Measurements from ENCODE around the gene CEMIP. TPM values are rescaled to one million over a fixed set of nuclear protein-coding genes. Genes with fewer than 3 reads are reported as not detected.
A peak's percentile ranks its signal among the peaks of the same experiment; 100 is the strongest.

Gene CEMIP
- polyA plus RNA-seq, 1 donor from 2014 or later: not detected

DNA sequence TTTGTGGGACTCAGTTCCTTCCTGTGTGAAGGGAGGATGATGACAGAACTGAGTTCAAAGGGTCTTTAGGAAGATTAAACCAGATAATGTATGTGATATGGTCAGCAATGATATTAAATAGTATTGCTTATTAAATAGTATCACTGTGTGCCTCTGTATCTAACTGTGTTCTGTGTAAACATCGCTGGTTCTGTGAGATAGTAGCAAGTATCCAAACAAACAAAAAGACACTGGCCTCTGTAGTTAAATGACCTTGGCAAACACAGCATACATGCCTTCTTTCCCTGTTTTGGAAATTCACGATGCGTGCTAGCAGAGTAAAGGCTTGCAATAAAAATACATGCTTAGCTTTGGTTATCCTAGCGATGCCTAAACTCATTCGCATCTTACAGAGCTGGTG, 134.4 kb downstream of the CEMIP start:
- Mint-ChIP-seq H3K4me1 (no peaks in the 10 kb centered on the region), H3K27me3 (no peaks in the 10 kb centered on the region), H3K36me3 (peaks cover 3% of the 10 kb centered on the region), H3K4me3 (no peak overlapping the region), H3K27ac (no peak overlapping the region), H3K9me3 (peaks cover 0 to 4% (median 0%) of the 10 kb centered on the region in 3 donors)

DNA sequence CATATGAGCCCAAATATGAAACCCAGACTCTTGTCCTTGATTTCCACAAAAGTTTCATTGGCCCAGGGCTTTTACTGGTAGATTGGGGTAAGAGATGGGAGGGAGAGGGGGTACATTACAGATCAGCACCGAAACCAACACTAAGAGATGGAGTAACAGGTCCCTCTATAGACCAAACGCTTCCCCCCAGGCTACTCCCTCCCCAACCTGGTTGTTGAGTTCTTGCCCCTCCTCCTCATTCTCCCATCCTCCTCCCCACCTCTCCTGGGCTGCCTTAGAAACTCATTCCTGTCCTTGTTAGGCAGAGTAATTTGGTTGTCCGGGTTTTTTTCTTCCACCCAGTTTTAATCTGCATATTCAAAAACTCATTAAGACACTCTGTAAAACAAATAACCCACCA, 136.3 kb downstream of the CEMIP start:
- Mint-ChIP-seq H3K27ac (no peak overlapping the region), H3K36me3 (peaks cover 1% of the 10 kb centered on the region), H3K27me3 (no peaks in the 10 kb centered on the region), H3K9me3 (no peaks in the 10 kb centered on the region), H3K4me1 (no peaks in the 10 kb centered on the region), H3K4me3 (no peak overlapping the region)

DNA sequence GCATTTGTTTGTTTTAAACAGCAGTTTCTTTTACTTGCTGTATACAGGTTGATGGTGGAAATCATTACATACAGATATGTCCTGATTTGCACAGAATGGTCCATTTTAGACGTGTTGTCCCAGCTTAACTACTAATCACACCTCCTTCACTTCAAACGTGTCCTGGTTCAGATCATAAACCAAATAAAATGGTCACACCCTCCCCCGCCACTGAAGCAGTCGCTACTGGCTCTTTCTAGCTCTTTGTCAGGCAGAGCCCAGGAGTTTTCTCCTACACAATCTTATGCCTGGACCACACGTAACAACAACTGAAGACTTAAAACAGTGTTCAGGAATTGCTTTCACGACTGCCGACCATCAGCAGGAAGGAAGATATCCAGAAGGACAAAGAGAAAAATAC, 136.9 kb downstream of the CEMIP start:
- Mint-ChIP-seq H3K4me3 (no peak overlapping the region), H3K9me3 (no peaks in the 10 kb centered on the region), H3K27ac (no peak overlapping the region), H3K27me3 (no peaks in the 10 kb centered on the region), H3K4me1 (no peaks in the 10 kb centered on the region), H3K36me3 (peaks cover 1% of the 10 kb centered on the region)

DNA sequence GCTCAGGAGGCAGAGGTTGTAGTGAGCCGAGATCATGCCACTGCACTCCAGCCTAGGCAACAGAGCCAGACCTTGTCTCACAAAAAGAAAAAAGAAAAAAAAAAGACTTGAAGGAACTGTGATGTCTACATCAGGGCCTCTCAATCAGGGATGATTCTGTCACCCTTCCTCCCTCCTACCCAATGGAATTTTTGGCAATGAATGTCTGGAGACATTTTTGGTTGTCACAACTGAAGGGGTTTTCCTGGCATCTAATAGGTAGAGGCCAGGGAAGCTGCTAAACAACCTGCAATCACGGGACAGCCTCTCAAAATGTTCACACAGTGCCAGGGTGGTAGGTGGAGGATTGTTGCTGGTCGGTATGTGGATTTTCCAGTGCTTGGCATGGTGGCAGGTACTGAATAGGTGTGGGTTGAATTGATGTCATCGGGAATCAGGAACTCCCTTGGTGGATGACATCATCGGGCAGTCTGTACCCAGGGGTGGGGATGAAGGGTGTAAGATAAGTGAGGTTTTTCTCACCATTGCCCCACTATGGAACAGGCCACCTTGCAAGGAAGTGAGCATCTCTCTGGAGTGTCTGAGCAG, 139.1 kb downstream of the CEMIP start:
- Mint-ChIP-seq H3K27me3 (no peaks in the 10 kb centered on the region), H3K4me3 (no peak overlapping the region), H3K4me1 (no peaks in the 10 kb centered on the region), H3K27ac (no peak overlapping the region), H3K36me3 (peaks cover 1% of the 10 kb centered on the region), H3K9me3 (no peaks in the 10 kb centered on the region)

DNA sequence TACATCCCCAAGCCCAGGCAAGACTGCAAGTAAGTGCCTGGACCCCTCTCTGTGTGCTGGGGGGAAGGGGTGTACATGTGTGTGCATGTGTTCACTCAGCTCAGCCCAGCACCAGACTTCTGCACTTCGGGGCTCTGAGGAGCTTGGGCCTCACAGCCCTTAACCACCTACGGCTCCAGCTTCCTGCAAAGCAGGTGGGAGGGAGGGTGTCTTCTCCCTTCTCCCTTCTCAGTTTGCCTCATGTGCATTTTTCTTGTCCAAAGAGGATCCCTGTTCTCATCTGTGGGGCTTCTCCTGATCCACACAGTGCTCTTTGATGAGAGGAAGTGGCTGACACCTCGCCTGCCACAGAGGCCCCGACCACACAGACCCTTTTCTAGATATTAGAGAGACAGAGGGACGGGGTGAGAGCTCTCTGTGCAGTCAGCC, 141.1 kb downstream of the CEMIP start:
- Mint-ChIP-seq H3K4me3 (no peak overlapping the region), H3K36me3 (no peaks in the 10 kb centered on the region), H3K4me1 (no peaks in the 10 kb centered on the region), H3K27me3 (no peaks in the 10 kb centered on the region), H3K27ac (no peak overlapping the region), H3K9me3 (no peaks in the 10 kb centered on the region)

GRCh38 chr15:80921736-80922410, 142.7 kb downstream of the CEMIP start:
- no peaks in the 10 kb centered on the region for H3K9me3 Mint-ChIP-seq
- peaks cover 2% of the 10 kb centered on the region for H3K36me3 Mint-ChIP-seq
- no peak overlapping the region for H3K4me3 Mint-ChIP-seq
- peaks cover 0 to 1% (median 0%) of the 10 kb centered on the region in 3 donors for H3K4me1 Mint-ChIP-seq
- H3K27me3 Mint-ChIP-seq: no peaks in the 10 kb centered on the region
- H3K27ac Mint-ChIP-seq: no peak overlapping the region

DNA sequence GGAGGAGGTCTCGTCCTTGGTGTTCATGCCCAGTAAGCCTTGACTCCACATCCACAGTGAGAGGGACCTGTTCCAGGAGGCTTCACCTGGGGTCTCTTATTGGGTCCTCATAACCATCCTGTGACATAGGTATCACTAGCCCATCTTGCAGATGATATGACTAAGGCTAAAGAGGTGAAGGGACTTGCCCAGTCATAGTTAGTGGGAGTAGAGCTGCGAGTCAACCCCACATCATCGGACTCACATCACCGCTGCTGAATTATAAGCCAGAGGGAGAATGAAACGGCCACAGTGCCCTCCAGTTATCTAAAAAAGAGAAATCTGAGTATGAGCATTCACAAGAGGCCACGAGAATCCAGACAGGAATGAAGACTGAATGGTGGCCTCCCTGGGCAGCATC, 144.5 kb downstream of the CEMIP start:
- Mint-ChIP-seq H3K4me3 (no peak overlapping the region), H3K4me1 (peaks cover 0 to 1% (median 0%) of the 10 kb centered on the region in 3 donors), H3K27ac (peak overlapping the region in 1 of 3 donors; percentile 21), H3K27me3 (no peaks in the 10 kb centered on the region), H3K9me3 (no peaks in the 10 kb centered on the region), H3K36me3 (peaks cover 2% of the 10 kb centered on the region)

GRCh38 chr15:80924278-80924677, 145.1 kb downstream of the CEMIP start:
- H3K4me3 Mint-ChIP-seq: no peak overlapping the region
- H3K9me3 Mint-ChIP-seq: no peaks in the 10 kb centered on the region
- no peak overlapping the region for H3K27ac Mint-ChIP-seq

GRCh38 chr15:80925597-80926059, 146.5 kb downstream of the CEMIP start:
- Mint-ChIP-seq H3K4me3 (no peak overlapping the region), H3K27me3 (no peaks in the 10 kb centered on the region), H3K36me3 (peaks cover 2% of the 10 kb centered on the region), H3K9me3 (no peaks in the 10 kb centered on the region), H3K27ac (no peak overlapping the region), H3K4me1 (peaks cover 0 to 1% (median 0%) of the 10 kb centered on the region in 3 donors)

More at GRCh38 chr15:80924278-80924677, 145.1 kb downstream of the CEMIP start:
- H3K4me1 Mint-ChIP-seq: peaks cover 0 to 1% (median 0%) of the 10 kb centered on the region in 3 donors
- peaks cover 2% of the 10 kb centered on the region for H3K36me3 Mint-ChIP-seq
- H3K27me3 Mint-ChIP-seq: no peaks in the 10 kb centered on the region

DNA sequence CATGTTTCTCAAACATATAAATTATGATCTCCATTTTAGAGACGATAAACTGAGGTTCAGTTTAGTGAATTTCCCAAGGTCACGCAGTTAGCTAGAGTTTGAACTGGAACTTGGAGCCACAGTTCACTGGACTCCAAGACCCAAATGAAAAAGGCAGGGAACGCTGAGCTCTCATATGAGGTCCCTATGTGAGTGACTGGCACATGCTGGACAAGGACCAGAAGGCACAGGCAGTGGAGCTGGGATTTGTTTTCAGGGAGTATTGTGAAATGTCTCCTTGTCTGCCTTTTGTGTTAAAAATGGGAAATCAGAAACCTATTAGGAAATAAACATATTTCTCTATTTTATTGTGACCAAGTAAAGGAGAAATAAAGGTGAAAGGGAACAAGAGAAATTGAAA, 147.0 kb downstream of the CEMIP start:
- H3K4me1 Mint-ChIP-seq: peaks cover 0 to 1% (median 0%) of the 10 kb centered on the region in 3 donors
- no peaks in the 10 kb centered on the region for H3K9me3 Mint-ChIP-seq
- no peaks in the 10 kb centered on the region for H3K27me3 Mint-ChIP-seq
- peak overlapping the region in 1 of 3 donors; percentile 2 for H3K27ac Mint-ChIP-seq
- H3K4me3 Mint-ChIP-seq: no peak overlapping the region
- peaks cover 2% of the 10 kb centered on the region for H3K36me3 Mint-ChIP-seq

DNA sequence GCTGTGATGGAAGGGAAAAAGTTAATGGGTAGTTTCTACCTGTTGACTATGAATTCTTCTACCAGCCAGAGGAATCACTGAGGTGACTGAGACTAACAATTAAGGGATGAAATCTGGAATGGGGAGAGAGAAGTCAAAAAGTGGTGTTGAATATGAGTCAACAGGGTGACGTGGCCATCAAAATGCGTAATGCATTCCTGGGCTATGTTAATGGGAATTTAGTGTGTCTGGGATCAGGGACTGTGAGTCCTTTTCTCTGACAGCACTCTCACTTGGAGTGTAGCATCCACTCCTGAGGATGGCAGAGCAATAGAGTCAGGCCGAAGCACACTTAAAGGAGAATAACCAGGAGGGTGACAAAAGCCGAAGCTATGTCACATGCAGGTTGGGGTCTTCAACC, 150.1 kb downstream of the CEMIP start:
- Mint-ChIP-seq H3K27ac (no peak overlapping the region), H3K4me1 (peaks cover 0 to 1% (median 0%) of the 10 kb centered on the region in 3 donors), H3K9me3 (no peaks in the 10 kb centered on the region), H3K27me3 (no peaks in the 10 kb centered on the region), H3K36me3 (peaks cover 4% of the 10 kb centered on the region), H3K4me3 (no peak overlapping the region)

DNA sequence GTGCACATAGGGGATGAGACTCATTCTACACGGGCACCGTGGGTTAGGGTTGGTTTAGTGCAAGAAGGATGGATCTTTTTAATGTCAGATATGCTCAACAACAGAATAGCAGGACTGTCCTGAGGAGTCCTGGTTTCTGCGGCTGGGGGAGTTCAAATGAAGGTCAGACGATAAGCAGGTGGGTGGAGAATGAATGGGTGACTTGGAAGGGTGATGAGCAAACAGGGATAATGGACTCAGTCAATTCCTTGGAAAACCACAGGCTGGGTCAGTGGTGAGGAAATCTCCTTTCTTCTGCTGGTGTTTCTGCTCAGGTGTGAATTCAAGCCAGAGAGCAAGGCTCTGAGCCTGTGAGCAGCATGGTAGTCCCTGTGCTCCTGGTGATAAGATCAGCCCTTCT, 150.5 kb downstream of the CEMIP start:
- Mint-ChIP-seq H3K27ac (no peak overlapping the region), H3K4me1 (peaks cover 0 to 1% (median 0%) of the 10 kb centered on the region in 3 donors), H3K9me3 (no peaks in the 10 kb centered on the region), H3K36me3 (peaks cover 4% of the 10 kb centered on the region), H3K4me3 (no peak overlapping the region), H3K27me3 (no peaks in the 10 kb centered on the region)

DNA sequence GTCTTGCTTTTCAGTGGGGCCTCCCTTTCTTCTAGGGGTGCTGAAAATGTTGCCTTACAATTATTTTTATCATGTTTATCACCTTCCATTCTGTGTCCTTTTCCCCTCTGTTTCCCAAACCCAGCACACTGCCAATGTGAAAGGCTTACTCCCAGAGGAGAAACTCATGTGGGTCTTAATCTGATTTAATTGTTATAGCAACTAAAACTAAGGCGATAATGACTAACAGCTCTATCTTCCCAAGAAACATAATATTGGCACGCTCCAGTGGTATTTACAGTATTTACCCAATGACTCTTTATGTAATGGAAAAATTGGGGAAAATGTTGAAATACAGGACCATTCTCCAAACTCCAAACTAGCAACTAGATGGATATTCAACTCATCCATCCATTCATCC, 152.0 kb downstream of the CEMIP start:
- Mint-ChIP-seq H3K4me1 (peaks cover 0 to 1% (median 0%) of the 10 kb centered on the region in 3 donors), H3K27ac (no peak overlapping the region), H3K4me3 (no peak overlapping the region), H3K27me3 (no peaks in the 10 kb centered on the region), H3K9me3 (no peaks in the 10 kb centered on the region), H3K36me3 (peaks cover 8% of the 10 kb centered on the region)

DNA sequence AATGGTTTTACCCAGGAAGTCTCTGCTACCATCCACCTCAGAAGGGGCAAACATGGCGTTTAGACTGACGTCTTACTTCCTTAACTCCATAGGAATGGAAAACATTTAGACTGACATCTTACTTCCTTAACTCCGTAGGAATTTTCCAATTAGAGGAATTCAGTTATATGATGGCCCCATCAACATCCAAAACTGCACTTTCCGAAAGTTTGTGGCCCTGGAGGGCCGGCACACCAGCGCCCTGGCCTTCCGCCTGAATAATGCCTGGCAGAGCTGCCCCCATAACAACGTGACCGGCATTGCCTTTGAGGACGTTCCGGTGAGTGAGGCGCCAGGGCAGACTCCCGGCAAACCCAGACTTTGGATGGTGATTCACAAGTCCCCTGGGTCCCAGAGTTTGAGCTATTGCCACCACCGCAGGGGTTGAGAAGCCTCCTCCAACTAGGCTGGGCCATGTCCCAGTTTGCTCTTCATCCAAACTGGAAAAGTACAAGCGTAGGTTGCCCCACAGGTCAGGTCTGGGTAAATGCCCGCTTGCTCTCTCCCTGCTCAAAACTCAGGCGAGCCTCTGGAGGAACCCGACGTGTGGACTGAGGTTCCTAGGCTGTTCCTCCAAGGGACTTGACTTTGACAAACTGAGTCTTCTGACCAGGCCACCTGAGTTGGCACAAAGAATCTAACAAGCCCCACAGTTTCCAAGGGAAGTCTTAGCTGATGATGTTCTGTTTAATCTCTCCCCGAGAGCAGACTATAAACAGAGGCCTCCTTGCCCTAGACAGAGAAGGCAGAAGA, 152.7 kb downstream of the CEMIP start:
- Mint-ChIP-seq H3K36me3 (peaks cover 10% of the 10 kb centered on the region), H3K27me3 (no peaks in the 10 kb centered on the region), H3K4me1 (no peaks in the 10 kb centered on the region), H3K27ac (no peak overlapping the region), H3K4me3 (no peak overlapping the region), H3K9me3 (no peaks in the 10 kb centered on the region)

DNA sequence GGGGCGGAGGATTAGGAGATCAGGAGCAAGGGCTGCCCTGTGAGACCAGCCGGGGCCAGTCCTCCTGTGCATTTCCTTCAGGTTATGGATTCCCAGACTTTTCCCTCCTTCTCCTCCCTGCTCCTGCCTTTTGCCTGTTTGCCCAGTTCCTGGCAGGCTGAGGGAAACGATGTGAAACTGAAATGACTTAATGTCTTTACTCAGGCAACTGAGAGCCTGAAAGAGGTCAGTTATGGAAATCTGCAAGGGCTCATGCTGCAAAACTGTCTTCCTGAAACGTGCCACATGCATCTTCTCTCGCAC, 153.3 kb downstream of the CEMIP start:
- Mint-ChIP-seq H3K27ac (no peak overlapping the region), H3K36me3 (peaks cover 11% of the 10 kb centered on the region), H3K4me1 (no peaks in the 10 kb centered on the region), H3K4me3 (no peak overlapping the region), H3K9me3 (no peaks in the 10 kb centered on the region), H3K27me3 (no peaks in the 10 kb centered on the region)

Data from IgD-negative memory B cell (primary cell).